C4-2B (cell line): Measurements from ENCODE around the gene CACNA2D3.

Experiments
- CTCF ChIP-seq: fragments of 450-650 bp; conservative IDR thresholded peaks from 2 replicates; pipeline ENCODE4 v1.5.1; 2017; ENCODE audit warnings: mild to moderate bottlenecking
- ZFX ChIP-seq: fragments of 450-650 bp; IDR thresholded peaks from 2 replicates; pipeline ENCODE4 v1.6.1; 2017

GRCh38 chr3:55066551-55067047, 944.2 kb downstream of the CACNA2D3 start:
- TF ChIP-seq CTCF (no peak), ZFX (no peak)
